ENCODE measurements around the gene MBP. TPM values are rescaled to one million over a fixed set of nuclear protein-coding genes. Genes with fewer than 3 reads are reported as not detected.
A peak's percentile ranks its signal among the peaks of the same experiment; 100 is the strongest.

The MBP gene
- total RNA-seq, 4 donors from 2014 or later: 23.2 to 34.7 (median 28.2) TPM

GRCh38 chr18:77108001-77108692 lies 24.4 kb downstream of the MBP start:
- peak overlapping the region in 1 of 2 donors; percentile 11 for H3K4me3 ChIP-seq
- ATAC-seq: peak; percentile 84
- H3K27ac ChIP-seq: peak overlapping the region; percentile 11 to 76 (median 66)
- TF ChIP-seq, protein P1, sequence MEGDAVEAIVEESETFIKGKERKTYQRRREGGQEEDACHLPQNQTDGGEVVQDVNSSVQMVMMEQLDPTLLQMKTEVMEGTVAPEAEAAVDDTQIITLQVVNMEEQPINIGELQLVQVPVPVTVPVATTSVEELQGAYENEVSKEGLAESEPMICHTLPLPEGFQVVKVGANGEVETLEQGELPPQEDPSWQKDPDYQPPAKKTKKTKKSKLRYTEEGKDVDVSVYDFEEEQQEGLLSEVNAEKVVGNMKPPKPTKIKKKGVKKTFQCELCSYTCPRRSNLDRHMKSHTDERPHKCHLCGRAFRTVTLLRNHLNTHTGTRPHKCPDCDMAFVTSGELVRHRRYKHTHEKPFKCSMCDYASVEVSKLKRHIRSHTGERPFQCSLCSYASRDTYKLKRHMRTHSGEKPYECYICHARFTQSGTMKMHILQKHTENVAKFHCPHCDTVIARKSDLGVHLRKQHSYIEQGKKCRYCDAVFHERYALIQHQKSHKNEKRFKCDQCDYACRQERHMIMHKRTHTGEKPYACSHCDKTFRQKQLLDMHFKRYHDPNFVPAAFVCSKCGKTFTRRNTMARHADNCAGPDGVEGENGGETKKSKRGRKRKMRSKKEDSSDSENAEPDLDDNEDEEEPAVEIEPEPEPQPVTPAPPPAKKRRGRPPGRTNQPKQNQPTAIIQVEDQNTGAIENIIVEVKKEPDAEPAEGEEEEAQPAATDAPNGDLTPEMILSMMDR (IDR thresholded peaks at IDR 0.05): no peak
- peak; percentile 77 for TF ChIP-seq POLR2AphosphoS5 (IDR thresholded peaks at IDR 0.05)
- H3K27me3 ChIP-seq: no peaks in the 10 kb centered on the region
- H3K9me3 ChIP-seq: no peaks in the 10 kb centered on the region
- peaks cover 0 to 48% (median 18%) of the 10 kb centered on the region in 3 donors for H3K4me1 ChIP-seq
- no peaks in the 10 kb centered on the region for H3K36me3 ChIP-seq
- 6 to 8% methylated on average over 11 to 12 of the region's 13 CpGs for whole genome bisulfite sequencing, 2 donors (ENCODE audit: low coverage in 1 of 2)

DNA sequence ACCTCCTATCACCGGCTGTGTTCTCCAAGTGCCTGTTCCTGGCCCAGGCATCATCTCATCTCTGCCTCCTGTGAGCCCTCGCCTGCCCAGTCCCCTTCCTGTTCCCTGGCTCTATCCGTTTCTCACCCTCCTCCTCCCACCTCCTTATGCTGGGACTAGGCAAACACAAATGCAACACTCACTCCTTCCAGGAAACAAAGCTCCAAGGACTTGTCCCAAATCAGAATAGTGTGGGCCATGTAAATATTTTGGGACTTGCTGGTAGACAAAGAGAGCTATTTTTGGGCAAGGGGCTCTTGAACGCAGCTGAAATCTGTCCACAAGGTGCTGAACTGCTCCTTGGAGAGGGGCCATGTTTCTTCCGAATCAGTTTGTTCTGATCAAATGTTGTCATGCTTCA lies 25.3 kb downstream of the MBP start:
- TF ChIP-seq POLR2AphosphoS5 (IDR thresholded peaks at IDR 0.05) (peak; percentile 35), EP300 (IDR thresholded peaks at IDR 0.05) (no peak)
- TF ChIP-seq, protein P1 (IDR thresholded peaks at IDR 0.05): no peak
- H3K27me3 ChIP-seq: no peaks in the 10 kb centered on the region

DNA sequence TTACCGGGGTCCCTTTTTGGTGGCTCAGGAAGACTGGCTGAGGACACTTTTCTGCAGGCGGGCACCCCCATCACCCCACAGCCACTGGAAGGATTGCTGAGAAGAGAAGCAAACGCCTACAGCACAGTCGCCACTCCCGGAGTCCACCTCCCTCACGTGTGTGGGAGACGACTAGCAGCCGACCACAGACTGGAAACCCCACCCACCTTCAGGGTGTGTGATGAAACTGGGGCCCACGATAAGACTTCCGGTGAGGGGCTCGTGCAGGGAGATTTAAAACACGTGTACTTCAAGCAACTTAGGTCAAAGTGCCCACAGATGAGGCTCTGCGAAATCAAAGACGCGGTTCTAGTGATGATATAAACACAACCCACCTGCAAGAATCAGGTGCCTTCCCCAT lies 26.3 kb downstream of the MBP start:
- ATAC-seq: no peak
- H3K9me3 ChIP-seq: no peaks in the 10 kb centered on the region
- WGBS, 2 donors (ENCODE audit: low coverage in 1 of 2): 77 to 88% methylated on average over 4 to 5 of the region's 15 CpGs
- TF ChIP-seq EP300 (IDR thresholded peaks at IDR 0.05): no peak
- no peak for TF ChIP-seq POLR2AphosphoS5 (IDR thresholded peaks at IDR 0.05)
- TF ChIP-seq, protein P1 (IDR thresholded peaks at IDR 0.05): no peak
- no peak for TF ChIP-seq POLR2A (IDR thresholded peaks at IDR 0.05)
- H3K4me1 ChIP-seq: peaks cover 0 to 66% (median 26%) of the 10 kb centered on the region in 3 donors
- no peaks in the 10 kb centered on the region for H3K36me3 ChIP-seq
- peak overlapping the region in 1 of 4 donors; percentile 74 for H3K27ac ChIP-seq
- H3K4me3 ChIP-seq: no peak overlapping the region
- no peaks in the 10 kb centered on the region for H3K27me3 ChIP-seq

More for the DNA sequence above, 25.3 kb downstream of the MBP start:
- no peak overlapping the region for H3K4me3 ChIP-seq
- peak overlapping the region in 3 of 4 donors; percentile 58 to 76 (median 74) for H3K27ac ChIP-seq
- H3K9me3 ChIP-seq: no peaks in the 10 kb centered on the region
- no peaks in the 10 kb centered on the region for H3K36me3 ChIP-seq
- 51 to 66% methylated on average over 3 to 4 of the region's 5 CpGs for WGBS, 2 donors (ENCODE audit: low coverage in 1 of 2)
- ATAC-seq: no peak
- peaks cover 0 to 57% (median 20%) of the 10 kb centered on the region in 3 donors for H3K4me1 ChIP-seq

- H3K4me3 ChIP-seq: no peak overlapping the region
- H3K4me1 ChIP-seq: peaks cover 0 to 73% (median 30%) of the 10 kb centered on the region in 3 donors
- H3K27me3 ChIP-seq: no peaks in the 10 kb centered on the region
- H3K27ac ChIP-seq: no peak overlapping the region
- 88 to 90% methylated on average over 2 to 3 of the region's 3 CpGs for WGBS, 2 donors (ENCODE audit: low coverage in 1 of 2)
- H3K36me3 ChIP-seq: no peaks in the 10 kb centered on the region
- no peaks in the 10 kb centered on the region for H3K9me3 ChIP-seq
- TF ChIP-seq EP300 (IDR thresholded peaks at IDR 0.05) (no peak), POLR2A (IDR thresholded peaks at IDR 0.05) (no peak), POLR2AphosphoS5 (IDR thresholded peaks at IDR 0.05) (no peak)
- TF ChIP-seq, protein P1 (IDR thresholded peaks at IDR 0.05): no peak
- no peak for ATAC-seq
Measured at GRCh38 chr18:77105680-77106079, 26.9 kb downstream of the MBP start.

DNA sequence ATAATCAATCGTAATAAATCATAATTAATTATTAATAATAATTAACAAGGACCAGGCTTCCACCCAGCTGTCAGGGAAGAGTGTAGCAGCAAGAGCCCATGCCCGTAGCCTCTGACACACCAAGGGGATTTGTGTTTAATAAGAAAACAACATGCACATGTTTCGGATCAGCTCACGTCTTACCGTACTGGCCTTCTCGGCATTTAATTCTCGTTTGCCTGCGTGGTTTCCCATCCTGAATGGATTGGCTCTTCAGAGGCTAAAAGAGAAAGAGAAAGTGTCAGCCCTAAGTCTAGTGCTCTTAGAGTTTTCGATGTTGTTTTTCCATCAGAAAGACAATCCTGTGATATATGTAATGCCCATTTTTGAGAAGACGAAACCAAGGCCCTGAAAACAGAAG lies 27.6 kb downstream of the MBP start:
- 90 to 93% methylated on average over 8 to 10 of the region's 10 CpGs for WGBS, 2 donors (ENCODE audit: low coverage in 1 of 2)
- no peak overlapping the region for H3K27ac ChIP-seq
- no peak for TF ChIP-seq POLR2AphosphoS5 (IDR thresholded peaks at IDR 0.05)
- H3K36me3 ChIP-seq: no peaks in the 10 kb centered on the region
- no peak overlapping the region for H3K4me3 ChIP-seq
- H3K27me3 ChIP-seq: no peaks in the 10 kb centered on the region
- peaks cover 0 to 79% (median 30%) of the 10 kb centered on the region in 3 donors for H3K4me1 ChIP-seq
- ATAC-seq: no peak
- no peaks in the 10 kb centered on the region for H3K9me3 ChIP-seq
